GM19351 (cell line): ENCODE measurements around the gene NIFK.
"Not testable (repeated sequence)": the region's sequence is repeated elsewhere in the genome, so short reads cannot be mapped to it uniquely, and the experiment has no call there.

Source experiments
- ATAC-seq: cut with Tn5 transposase; IDR thresholded peaks from one replicate; pipeline ENCODE4 v1.9.1; 2021; ENCODE audit warnings: mild to moderate bottlenecking, moderate library complexity; ENCODE audit not compliant: unreplicated experiment

Gene NIFK

DNA sequence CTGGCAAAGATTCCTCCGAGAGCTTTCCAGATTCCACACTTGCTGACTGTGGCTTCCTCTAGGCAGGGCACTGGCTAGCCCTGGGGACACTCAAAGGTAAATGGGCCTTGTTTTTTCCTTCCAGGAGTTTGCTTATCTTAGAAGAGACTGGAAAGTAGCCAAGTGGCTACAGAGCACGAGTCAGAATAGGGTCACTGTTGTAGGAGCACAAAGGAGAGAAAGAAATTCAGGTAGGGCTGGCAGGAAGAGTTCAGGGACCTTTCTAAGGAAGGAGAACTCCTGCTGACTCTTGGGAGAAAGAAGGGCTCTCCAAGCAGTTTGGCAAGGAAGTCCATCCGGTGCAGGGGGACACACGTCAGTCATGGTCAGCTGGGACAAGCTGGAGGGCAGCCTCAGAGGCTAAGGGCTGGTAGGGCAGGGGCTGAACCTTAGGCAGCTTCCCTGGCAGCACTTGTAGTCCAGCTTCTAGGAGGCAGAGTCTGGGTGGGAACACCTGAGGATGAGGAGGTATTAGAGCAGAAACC, 39.5 kb downstream of the NIFK start:
- no peak for ATAC-seq

DNA sequence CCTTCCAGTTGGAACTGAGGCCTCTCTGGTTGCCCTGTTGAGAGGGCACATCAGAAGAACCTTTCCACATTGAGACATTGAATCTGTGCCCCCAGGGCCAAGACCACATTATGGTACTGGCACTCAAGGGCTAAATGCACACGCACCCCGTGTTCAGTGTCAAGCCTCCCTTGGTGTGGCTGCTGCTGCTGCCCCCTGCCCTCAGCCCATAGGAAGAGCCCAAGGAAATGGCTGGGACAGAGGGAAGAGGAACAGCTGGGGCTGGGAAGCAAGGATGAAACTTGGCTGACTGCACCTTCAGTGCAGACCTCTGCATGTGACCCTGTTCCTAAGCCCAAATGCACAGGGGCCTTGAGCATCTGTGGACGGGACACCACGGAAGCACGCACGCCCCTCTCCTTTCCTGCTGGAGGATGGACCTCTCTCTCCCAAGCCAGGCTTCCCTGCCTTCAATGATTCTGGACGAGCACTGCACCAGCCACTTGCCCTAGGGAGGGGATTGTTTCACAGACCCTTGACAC, 40.2 kb downstream of the NIFK start:
- ATAC-seq, result no peak

DNA sequence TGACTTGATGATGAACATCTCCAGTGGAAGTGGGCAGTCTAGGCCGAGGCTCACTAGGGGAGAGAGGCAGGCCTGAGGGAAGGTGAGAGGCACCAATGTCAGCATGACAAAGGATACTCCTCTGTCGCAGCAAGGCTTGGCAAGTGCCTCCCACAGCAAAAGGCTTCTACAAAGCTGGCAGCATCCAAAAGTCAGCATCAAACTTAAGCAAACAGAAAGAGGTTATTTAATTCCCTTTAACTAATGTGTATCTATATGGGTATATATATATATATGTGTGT, 41.6 kb downstream of the NIFK start:
- no peak for ATAC-seq

DNA sequence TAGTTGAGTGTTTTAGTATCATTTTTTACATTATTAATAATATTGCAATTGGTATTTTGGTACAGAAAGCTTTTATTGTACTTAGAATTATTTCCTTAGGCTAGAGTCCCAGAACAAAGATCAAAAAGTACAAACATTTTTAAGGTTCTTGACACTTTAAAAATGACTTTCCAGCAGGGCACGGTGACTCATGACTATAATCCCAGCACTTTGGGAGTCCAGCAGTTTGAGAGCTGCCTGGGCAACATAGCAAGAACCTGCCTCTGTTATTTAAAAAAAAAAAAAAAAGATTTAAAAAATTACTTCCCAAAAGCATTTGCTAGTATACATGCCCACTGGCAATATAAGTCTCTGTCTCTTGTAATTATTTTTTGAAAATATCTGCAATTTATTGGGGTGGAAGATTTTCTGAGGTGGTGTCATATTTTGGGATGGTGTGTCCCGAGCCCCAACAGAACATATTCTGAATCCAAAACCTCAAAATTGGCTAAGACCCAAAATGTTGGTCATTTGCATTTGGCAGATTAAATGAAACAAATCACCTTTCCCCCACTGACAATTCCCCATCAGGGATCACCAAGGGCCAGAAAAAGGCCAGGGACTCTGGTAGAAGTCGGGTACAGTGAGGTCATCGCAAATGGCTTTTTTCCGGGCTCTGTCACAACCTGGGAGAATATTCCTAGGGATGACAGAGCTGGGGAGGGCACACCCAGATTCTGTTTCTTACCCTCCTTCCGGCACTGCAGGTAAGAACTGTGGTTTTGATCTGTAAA, 42.1 kb downstream of the NIFK start:
- ATAC-seq, result no peak

DNA sequence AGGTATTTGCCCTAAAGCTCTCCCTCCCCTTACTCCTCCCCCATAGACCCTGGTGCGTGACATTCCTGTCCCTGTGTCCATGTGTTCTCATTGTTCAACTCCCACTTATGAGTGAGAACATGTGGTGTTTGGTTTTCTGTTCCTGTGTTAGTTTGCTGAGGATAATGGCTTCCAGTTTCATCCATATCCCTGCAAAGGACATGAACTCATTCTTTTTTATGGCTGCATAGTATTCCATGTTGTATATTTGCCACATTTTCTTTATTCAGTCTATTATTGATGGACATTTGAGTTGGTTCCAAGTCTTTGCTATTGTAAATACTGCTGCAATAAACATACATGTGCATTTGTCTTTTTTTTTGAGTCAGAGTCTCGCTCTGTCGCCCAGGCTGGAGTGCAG, 46.1 kb downstream of the NIFK start:
- ATAC-seq, result not testable (repeated sequence)

DNA sequence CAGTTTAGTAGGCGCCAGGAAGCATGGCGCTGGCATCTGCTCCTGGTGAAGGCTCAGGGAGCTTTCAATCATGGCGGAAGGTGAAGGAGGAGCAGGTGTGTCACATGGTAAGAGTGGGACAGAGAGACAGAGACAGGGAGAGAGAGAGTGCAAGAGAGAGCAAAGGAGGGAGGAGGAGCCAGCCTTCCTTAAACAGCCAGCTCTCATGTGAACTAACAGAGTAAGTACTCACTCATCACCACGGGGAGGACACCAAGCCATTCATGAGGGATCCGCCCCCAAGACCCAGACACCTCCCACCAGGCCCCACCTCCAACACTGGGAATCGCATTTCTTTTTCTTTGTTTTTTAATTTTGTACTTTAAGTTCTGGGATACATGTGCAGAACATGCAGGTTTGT, 46.6 kb downstream of the NIFK start:
- no peak for ATAC-seq

DNA sequence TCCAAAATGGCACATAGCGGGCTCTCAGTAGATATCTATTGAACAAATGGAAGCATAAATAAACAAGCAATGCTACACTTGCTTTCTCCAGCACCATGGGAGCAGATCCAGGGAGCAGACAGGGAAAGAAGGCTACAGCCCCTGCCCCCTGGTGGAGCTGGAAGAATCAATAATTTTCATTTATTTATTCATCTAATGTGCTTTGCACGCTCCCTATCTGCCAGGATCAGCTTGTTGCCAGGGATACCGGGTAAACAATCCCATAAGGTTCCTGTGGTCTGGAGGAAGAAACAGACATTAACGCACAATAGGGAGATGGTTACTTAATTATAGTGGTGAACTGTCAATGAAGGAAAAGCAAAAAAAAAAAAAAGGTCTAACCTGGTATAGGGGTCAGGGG, 47.3 kb downstream of the NIFK start:
- ATAC-seq, result no peak

DNA sequence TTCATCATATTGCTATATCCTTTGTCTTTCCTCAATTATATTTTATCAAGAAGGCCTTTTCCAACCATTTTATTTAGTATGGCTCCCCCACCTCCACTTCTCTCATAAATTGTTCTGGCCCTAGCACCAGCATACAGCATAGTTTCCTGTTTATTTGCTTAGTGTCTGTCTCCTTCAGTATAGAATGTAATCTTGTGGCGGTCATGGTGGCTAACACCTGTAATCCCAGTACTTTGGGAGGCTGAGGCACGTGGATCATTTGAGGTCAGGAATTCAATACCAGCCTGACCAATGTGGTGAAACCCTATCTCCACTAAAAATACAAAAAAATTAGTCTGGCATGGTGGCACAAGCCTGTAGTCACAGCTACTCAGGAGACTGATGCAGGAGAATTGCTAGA, 47.9 kb downstream of the NIFK start:
- ATAC-seq, result no peak

DNA sequence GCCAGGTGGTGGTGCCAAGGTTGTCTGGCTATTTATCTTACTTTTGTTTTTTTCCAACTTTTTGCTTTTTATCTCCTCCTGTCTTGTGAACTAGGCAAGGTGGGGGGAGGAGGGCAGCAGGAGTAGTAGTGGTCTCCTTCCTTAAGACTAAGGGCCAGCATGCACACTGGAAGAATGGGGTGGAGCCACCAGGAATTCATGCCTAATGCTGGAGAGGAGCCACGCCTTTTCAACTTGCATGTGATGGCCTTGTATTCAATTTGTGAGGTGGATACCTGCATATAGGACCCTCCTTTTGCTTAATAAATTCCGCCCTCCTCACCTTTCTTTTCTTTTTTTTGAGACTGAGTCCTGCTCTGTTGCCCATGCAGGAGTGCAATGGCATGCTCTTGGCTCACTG, 49.8 kb downstream of the NIFK start:
- ATAC-seq, result no peak

DNA sequence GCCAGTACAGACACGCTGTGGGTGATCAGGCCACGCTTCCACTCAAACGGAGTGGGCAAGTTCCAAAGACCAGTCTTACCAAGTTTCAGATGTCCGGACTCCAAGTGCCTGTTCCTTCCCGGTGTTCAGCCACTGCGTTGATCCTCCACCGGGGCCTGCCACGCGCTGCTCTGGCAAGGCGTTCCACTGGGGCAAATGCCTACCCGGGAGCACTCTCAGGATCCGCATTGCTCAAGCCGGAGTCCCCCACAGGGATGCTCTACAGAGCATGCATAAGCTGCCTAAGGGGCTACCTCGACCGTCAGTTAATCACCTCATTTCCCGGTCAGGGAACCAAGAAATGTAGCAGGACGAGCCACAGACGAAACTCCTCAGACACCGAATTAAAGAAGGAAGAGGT, 50.5 kb downstream of the NIFK start:
- ATAC-seq, result no peak

DNA sequence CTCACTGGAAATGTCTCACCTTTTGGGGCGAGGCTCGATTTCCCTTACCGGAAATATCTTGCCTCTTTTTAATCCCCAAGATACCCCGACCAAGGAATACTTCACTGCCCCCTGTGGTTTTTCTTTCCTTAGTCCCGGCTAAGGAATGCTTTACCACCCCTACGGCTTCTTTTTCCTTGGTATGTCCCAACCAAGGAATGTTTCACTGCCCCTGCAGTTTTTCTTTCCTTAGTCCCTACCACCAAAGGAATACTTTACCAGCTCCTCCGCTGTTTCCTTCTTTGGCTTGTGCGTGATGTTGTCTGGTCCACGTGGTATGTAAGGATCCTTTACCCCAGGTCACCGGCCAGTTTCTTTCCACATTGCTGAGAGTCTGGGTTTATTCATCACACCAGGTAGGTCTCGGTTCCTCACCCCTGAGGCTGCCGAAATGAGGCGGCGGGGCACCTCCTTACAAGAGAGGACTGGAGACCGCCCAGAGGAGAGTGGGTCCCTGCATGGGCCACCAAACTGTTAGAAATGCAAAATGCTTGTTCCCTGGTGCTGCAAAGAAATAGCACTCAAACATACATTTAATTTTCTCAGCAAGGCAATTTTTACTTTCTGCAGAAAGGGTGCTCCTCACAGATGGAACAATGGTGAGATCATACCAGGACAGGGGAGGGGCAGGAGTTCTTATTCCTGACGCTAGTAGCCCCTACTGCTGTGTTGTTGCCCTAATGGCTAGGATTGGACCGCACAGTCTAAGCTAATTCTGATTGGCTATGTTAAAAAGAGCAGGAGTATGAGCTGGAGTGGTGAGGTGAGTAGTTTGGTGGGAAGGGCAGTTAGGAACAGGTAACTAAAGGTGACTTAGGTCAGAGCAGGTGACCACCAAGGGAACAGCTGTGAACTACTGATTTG, 54.0 kb downstream of the NIFK start:
- ATAC-seq, result no peak

DNA sequence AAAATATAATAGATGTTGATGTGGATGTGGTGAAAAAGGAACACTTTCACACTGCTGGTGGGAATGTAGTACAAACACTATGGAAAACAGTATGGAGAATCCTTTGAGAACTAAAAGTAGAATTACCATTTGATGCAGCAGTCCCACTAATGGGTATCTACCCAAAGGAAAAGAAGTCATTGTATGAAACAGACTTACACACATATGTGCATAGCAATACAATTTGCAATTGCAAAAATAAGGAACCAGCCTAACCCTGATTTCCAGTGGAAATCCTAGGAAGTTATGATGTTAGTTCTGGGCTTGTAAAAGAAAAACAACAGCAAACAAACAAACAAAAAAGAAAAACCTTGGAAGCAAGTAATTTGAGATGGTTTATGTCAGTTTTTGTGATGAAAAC, 58.8 kb downstream of the NIFK start:
- ATAC-seq, result no peak
